GM23338 (cell line): ENCODE data around the gene HIP1.

ENCODE experiments used
- CREB1 ChIP-seq: fragments of 250-450 bp; sonication (Bioruptor Pico); IDR thresholded peaks from 2 replicates; pipeline ENCODE4 v1.5.0; 2020; ENCODE audit warnings: low read depth, mild to moderate bottlenecking, moderate library complexity
- POLR2AphosphoS5 ChIP-seq: IDR thresholded peaks from 2 replicates; pipeline ENCODE4 v1.6.1; 2016; ENCODE audit warnings: antibody characterized with exemption, low read depth
- REST ChIP-seq: IDR thresholded peaks from one replicate; pipeline ENCODE4 v1.6.1; 2018; ENCODE audit warnings: antibody characterized with exemption; ENCODE audit not compliant: unreplicated experiment

DNA sequence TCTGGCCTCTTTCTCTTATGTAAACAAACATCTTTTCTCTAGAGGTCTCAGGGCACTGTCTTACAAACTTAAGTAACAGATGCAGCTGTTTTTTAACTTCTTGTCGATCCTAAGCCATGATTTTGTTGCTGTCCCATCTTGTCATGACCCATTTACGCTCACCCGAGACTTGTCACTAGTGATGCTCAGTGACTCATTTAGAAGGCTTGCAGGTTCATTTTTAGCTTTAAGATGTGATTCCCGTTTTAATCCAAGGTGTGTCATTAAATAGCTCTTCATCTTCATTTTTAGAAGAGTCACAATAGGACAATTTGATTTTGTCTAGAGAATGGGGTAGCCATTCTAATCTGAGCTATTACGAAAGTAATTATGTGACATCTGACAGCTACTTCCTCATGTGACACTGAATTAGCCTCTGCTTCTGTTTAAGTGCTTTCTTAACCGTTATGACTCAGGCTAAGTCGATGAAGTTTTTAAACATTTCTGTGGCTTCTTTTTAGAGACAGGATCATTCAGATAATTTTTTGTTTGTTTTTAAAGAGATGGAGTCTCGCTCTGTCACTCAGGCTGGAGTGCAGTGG is 203.9 kb downstream of the HIP1 start:
- TF ChIP-seq CREB1 (CRISPR knock-in tag) (no peak), REST (no peak), POLR2AphosphoS5 (no peak)
